BLaER1 (cell line): ENCODE data around the gene SH3PXD2A.
"Not testable (repeated sequence)": the region's sequence is repeated elsewhere in the genome, so short reads cannot be mapped to it uniquely, and the experiment has no call there.

Source experiments
- H3K27ac ChIP-seq: shearing (Covaris generic); formaldehyde crosslinking; 2 replicates; pipeline ENCODE4 v1.8.1; 2022
- H3K27me3 ChIP-seq: shearing (Covaris generic); formaldehyde crosslinking; 2 replicates; pipeline ENCODE4 v1.8.1; 2022
- H3K36me3 ChIP-seq: shearing (Covaris generic); formaldehyde crosslinking; 2 replicates; pipeline ENCODE4 v1.8.1; 2022
- H3K4me1 ChIP-seq: shearing (Covaris generic); formaldehyde crosslinking; 2 replicates; pipeline ENCODE4 v1.8.1; 2022
- H3K4me2 ChIP-seq: shearing (Covaris generic); formaldehyde crosslinking; 2 replicates; pipeline ENCODE4 v1.8.1; 2022
- H3K4me3 ChIP-seq: shearing (Covaris generic); formaldehyde crosslinking; 2 replicates; pipeline ENCODE4 v1.8.1; 2022
- H3K9ac ChIP-seq: shearing (Covaris generic); formaldehyde crosslinking; 2 replicates; pipeline ENCODE4 v1.8.1; 2022
- H3K9me3 ChIP-seq: shearing (Covaris generic); formaldehyde crosslinking; 2 replicates; pipeline ENCODE4 v1.8.1; 2022
- H4K20me1 ChIP-seq: shearing (Covaris generic); formaldehyde crosslinking; 2 replicates; pipeline ENCODE4 v1.8.1; 2022
- Cebpa-rat ChIP-seq: shearing (Covaris generic); IDR thresholded peaks from 2 replicates; pipeline ENCODE4 v1.8.1; 2022

The SH3PXD2A gene

GRCh38 chr10:103734731-103735130 lies 120.6 kb downstream of the SH3PXD2A start:
- Histone ChIP-seq H4K20me1 (peaks cover 83% of the 10 kb centered on the region), H3K4me3 (no peak overlapping the region), H3K4me2 (no peak overlapping the region), H3K27me3 (no peaks in the 10 kb centered on the region), H3K27ac (no peak overlapping the region), H3K9me3 (no peaks in the 10 kb centered on the region), H3K4me1 (peaks cover 30% of the 10 kb centered on the region), H3K36me3 (peaks cover 89% of the 10 kb centered on the region), H3K9ac (no peak overlapping the region)
- no peak for TF ChIP-seq Cebpa-rat

- no peaks in the 10 kb centered on the region for H3K27me3 ChIP-seq
- H3K9me3 ChIP-seq, result no peaks in the 10 kb centered on the region
- H3K4me3 ChIP-seq, result no peak overlapping the region
- no peak overlapping the region for H3K27ac ChIP-seq
- peaks cover 93% of the 10 kb centered on the region for H3K36me3 ChIP-seq
- H4K20me1 ChIP-seq, result peaks cover 83% of the 10 kb centered on the region
- no peak overlapping the region for H3K4me2 ChIP-seq
- H3K9ac ChIP-seq, result no peak overlapping the region
- no peak for TF ChIP-seq Cebpa-rat
- peaks cover 13% of the 10 kb centered on the region for H3K4me1 ChIP-seq
These were observed 122.3 kb downstream of the SH3PXD2A start for GRCh38 chr10:103733045-103733419.

DNA sequence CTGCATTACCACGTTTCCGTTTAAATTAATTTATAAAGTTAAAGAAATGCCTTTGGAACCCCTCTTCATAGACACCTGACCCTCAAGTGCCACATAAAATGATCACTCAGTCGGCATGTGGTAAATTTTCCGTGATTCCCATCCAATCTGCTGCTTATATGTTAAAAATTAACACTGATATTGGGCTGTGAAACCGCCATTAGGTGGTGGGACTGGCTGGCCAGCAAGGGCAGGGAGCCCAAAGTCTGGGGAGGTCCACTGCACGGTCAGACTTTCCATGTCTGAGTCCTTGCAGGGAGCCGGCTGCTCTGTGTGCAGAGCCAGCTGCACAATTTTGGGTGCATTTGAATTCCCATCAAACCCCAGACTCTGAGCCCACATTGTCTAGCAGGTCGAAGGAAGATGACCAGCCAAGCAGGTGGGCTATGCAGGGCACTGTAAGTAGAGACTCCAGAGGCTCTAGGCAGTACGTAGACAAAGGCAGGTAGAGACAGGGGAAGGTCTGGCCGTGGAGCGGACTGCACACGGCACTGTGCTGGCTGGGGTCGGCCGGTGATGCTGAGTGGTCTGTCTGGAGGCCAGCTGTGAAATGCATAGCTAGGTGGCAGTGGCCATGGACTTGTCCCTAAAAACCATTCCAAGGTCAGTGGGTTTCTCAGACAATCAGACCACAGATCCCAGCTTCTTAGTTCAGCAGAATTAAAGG lies 122.9 kb downstream of the SH3PXD2A start:
- Histone ChIP-seq H3K27ac (no peak overlapping the region), H3K9ac (no peak overlapping the region), H3K4me2 (no peak overlapping the region), H3K9me3 (no peaks in the 10 kb centered on the region), H3K27me3 (no peaks in the 10 kb centered on the region), H3K4me1 (peaks cover 8% of the 10 kb centered on the region), H3K4me3 (no peak overlapping the region), H3K36me3 (peaks cover 93% of the 10 kb centered on the region), H4K20me1 (peaks cover 83% of the 10 kb centered on the region)
- no peak for TF ChIP-seq Cebpa-rat

GRCh38 chr10:103731609-103732270 lies 123.6 kb downstream of the SH3PXD2A start:
- Histone ChIP-seq H3K27me3 (no peaks in the 10 kb centered on the region), H3K4me1 (peaks cover 4% of the 10 kb centered on the region; the same call in 1 of the 2 replicates), H3K4me2 (no peak overlapping the region), H3K36me3 (peaks cover 93% of the 10 kb centered on the region), H3K4me3 (no peak overlapping the region), H4K20me1 (peaks cover 83% of the 10 kb centered on the region), H3K9me3 (no peaks in the 10 kb centered on the region), H3K27ac (no peak overlapping the region), H3K9ac (no peak overlapping the region)
- no peak for TF ChIP-seq Cebpa-rat

DNA sequence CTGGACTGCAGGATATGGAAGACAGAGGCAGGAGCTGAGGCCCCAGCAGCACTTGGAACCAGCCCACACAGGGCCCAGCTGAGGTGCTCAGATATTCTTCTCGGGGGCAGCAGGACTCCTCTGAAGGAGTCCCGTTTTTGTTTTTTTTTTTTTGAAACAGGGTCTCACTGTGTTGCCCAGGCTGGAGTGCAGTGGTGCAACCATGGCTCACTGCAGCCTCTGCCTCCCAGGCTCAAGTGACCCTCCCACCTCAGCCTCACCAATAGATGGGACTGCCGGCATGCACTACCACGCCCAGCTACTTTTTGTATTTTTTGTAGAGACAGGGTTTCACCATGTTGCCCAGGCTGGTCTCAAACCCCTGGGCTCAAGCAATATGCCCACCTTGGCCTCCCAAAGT lies 124.3 kb downstream of the SH3PXD2A start:
- not testable (repeated sequence) for H3K4me1 ChIP-seq, H3K4me3 ChIP-seq, H3K27ac ChIP-seq, H3K9me3 ChIP-seq, H3K27me3 ChIP-seq, H3K9ac ChIP-seq, H3K4me2 ChIP-seq
- Histone ChIP-seq H4K20me1 (peaks cover 83% of the 10 kb centered on the region), H3K36me3 (peaks cover 92% of the 10 kb centered on the region)

- H3K4me3 ChIP-seq, result no peak overlapping the region
- H3K27ac ChIP-seq, result no peak overlapping the region
These were observed 125.5 kb downstream of the SH3PXD2A start for GRCh38 chr10:103729851-103730250.

GRCh38 chr10:103727991-103728689 lies 127.2 kb downstream of the SH3PXD2A start:
- H3K27me3 ChIP-seq, result no peaks in the 10 kb centered on the region
- no peak overlapping the region for H3K27ac ChIP-seq
- peaks cover 90% of the 10 kb centered on the region for H3K36me3 ChIP-seq
- H3K9me3 ChIP-seq, result no peaks in the 10 kb centered on the region
- TF ChIP-seq Cebpa-rat, result no peak
- H4K20me1 ChIP-seq, result peaks cover 92% of the 10 kb centered on the region
- H3K4me3 ChIP-seq, result no peak overlapping the region
- peaks cover 4% of the 10 kb centered on the region; the same call in 1 of the 2 replicates for H3K4me1 ChIP-seq
- no peak overlapping the region for H3K4me2 ChIP-seq
- H3K9ac ChIP-seq, result no peak overlapping the region

More at GRCh38 chr10:103729851-103730250, 125.5 kb downstream of the SH3PXD2A start:
- Histone ChIP-seq H3K27me3 (no peaks in the 10 kb centered on the region), H4K20me1 (peaks cover 87% of the 10 kb centered on the region), H3K9me3 (no peaks in the 10 kb centered on the region), H3K4me1 (peaks cover 4% of the 10 kb centered on the region; the same call in 1 of the 2 replicates), H3K36me3 (peaks cover 89% of the 10 kb centered on the region), H3K4me2 (no peak overlapping the region), H3K9ac (no peak overlapping the region)
- no peak for TF ChIP-seq Cebpa-rat

- Histone ChIP-seq H4K20me1 (peaks cover 92% of the 10 kb centered on the region), H3K4me1 (peaks cover 4% of the 10 kb centered on the region; the same call in 1 of the 2 replicates), H3K9me3 (no peaks in the 10 kb centered on the region), H3K4me2 (no peak overlapping the region), H3K27me3 (no peaks in the 10 kb centered on the region), H3K4me3 (no peak overlapping the region), H3K27ac (no peak overlapping the region), H3K36me3 (peaks cover 90% of the 10 kb centered on the region), H3K9ac (no peak overlapping the region)
- no peak for TF ChIP-seq Cebpa-rat
These were observed 127.8 kb downstream of the SH3PXD2A start for GRCh38 chr10:103727546-103727963.

DNA sequence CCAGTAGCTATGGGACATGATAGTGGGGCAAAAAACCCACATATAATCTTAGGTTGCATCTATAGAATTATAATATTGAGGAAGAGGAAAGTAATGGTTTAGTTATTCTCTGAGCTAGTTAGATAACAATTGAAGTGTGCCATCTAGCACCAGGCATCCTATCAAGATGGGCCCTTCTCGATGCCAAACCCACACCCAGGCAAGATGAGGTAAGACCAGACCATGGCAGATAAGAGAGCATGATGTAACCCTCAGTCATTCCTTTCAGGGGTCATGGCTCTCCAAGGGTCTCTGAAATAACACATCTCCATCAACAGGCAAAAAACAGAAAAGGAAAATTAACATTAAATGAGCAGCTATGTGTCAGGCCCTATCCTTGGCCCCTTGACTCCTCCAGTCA lies 128.7 kb downstream of the SH3PXD2A start:
- peaks cover 83% of the 10 kb centered on the region for H4K20me1 ChIP-seq
- no peak overlapping the region for H3K9ac ChIP-seq
- peaks cover 4% of the 10 kb centered on the region; the same call in 1 of the 2 replicates for H3K4me1 ChIP-seq
- no peaks in the 10 kb centered on the region for H3K27me3 ChIP-seq
- H3K4me2 ChIP-seq, result no peak overlapping the region
- peaks cover 93% of the 10 kb centered on the region for H3K36me3 ChIP-seq
- H3K4me3 ChIP-seq, result no peak overlapping the region
- TF ChIP-seq Cebpa-rat, result no peak
- no peaks in the 10 kb centered on the region for H3K9me3 ChIP-seq
- no peak overlapping the region for H3K27ac ChIP-seq

DNA sequence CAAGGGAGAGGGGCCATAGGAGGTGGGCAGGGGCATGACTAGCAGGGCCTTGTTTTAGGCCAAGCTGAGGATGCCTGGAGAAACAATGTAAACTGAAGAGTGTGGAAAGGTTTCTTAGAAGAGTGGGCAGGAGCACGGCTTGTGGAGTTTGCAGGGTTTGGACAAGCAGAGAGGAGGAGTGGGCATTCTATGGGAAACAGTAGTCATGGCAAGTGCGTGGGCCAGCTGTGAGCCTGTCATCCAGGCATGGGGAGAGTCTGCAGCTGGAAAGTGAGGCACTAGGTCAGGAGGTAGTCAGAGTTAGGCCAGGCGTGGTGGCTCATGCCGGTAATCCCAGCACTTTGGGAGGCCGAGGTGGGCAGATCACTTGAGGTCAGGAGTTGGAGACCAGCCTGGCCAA lies 130.1 kb downstream of the SH3PXD2A start:
- H3K9me3 ChIP-seq, result no peaks in the 10 kb centered on the region
- no peaks in the 10 kb centered on the region for H3K4me1 ChIP-seq
- peaks cover 78% of the 10 kb centered on the region for H4K20me1 ChIP-seq
- TF ChIP-seq Cebpa-rat, result no peak
- no peak overlapping the region for H3K9ac ChIP-seq
- H3K4me3 ChIP-seq, result no peak overlapping the region
- H3K4me2 ChIP-seq, result no peak overlapping the region
- H3K36me3 ChIP-seq, result peaks cover 96% of the 10 kb centered on the region
- H3K27ac ChIP-seq, result no peak overlapping the region
- no peaks in the 10 kb centered on the region for H3K27me3 ChIP-seq
